MM.1S (cell line): ENCODE measurements around the gene ZFHX3.

Experiments used
- DNase-seq: peaks from one replicate; pipeline ENCODE4 v3.0.0-alpha.2; 2015
- H2AFZ ChIP-seq: fragments of 300-600 bp; sonication (generic); 2 replicates; pipeline ENCODE4 v1.6.0; 2016; ENCODE audit warnings: antibody characterized with exemption, low read length
- H3F3A ChIP-seq: fragments of 300-600 bp; sonication (generic); 2 replicates; pipeline ENCODE4 v1.6.1; 2016; ENCODE audit warnings: mild to moderate bottlenecking, antibody characterized with exemption, low read length, moderate library complexity, mixed read lengths; ENCODE audit not compliant: insufficient read depth
- H3K27ac ChIP-seq: fragments of 300-600 bp; sonication (generic); 2 replicates; pipeline ENCODE4 v1.5.1; 2016; ENCODE audit warnings: mild to moderate bottlenecking, low read length
- H3K27me3 ChIP-seq: fragments of 300-600 bp; sonication (generic); replicated peaks from 2 replicates; pipeline ENCODE4 v1.6.0; 2016; ENCODE audit warnings: low read length; ENCODE audit not compliant: insufficient read depth
- H3K36me3 ChIP-seq: fragments of 300-600 bp; sonication (generic); replicated peaks from 2 replicates; pipeline ENCODE4 v1.6.1; 2016; ENCODE audit warnings: mild to moderate bottlenecking, low read length, mixed read lengths; ENCODE audit not compliant: insufficient read depth
- H3K4me1 ChIP-seq: fragments of 300-600 bp; sonication (generic); 2 replicates; pipeline ENCODE4 v1.6.1; 2016; ENCODE audit warnings: low read length, mixed read lengths
- H3K4me2 ChIP-seq: fragments of 300-600 bp; sonication (generic); 2 replicates; pipeline ENCODE4 v1.6.0; 2016; ENCODE audit warnings: low read depth, low read length
- H3K4me3 ChIP-seq: fragments of 300-600 bp; sonication (generic); 2 replicates; pipeline ENCODE4 v1.5.1; 2016; ENCODE audit warnings: low read length, mixed read lengths
- H3K79me2 ChIP-seq: fragments of 300-600 bp; sonication (generic); 2 replicates; pipeline ENCODE4 v1.6.1; 2016; ENCODE audit warnings: mixed run types, low read length, mixed read lengths
- H3K9ac ChIP-seq: fragments of 300-600 bp; sonication (generic); 2 replicates; pipeline ENCODE4 v1.6.1; 2016; ENCODE audit warnings: low read length, mixed read lengths
- H3K9me2 ChIP-seq: fragments of 300-600 bp; sonication (generic); replicated peaks from 2 replicates; pipeline ENCODE4 v1.6.1; 2016; ENCODE audit warnings: mild to moderate bottlenecking, low read length, mixed read lengths; ENCODE audit not compliant: insufficient read depth
- H3K9me3 ChIP-seq: fragments of 300-600 bp; sonication (generic); replicated peaks from 2 replicates; pipeline ENCODE4 v1.6.1; 2016; ENCODE audit warnings: mild to moderate bottlenecking, low read length, mixed read lengths; ENCODE audit not compliant: insufficient read depth
- H4K20me1 ChIP-seq: fragments of 300-600 bp; sonication (generic); 2 replicates; pipeline ENCODE4 v1.6.1; 2016; ENCODE audit warnings: mild to moderate bottlenecking, low read length, moderate library complexity, mixed read lengths; ENCODE audit not compliant: insufficient read depth
- CTCF ChIP-seq: fragments of 300-600 bp; sonication (generic); IDR thresholded peaks from 2 replicates; pipeline ENCODE4 v1.5.1; 2016; ENCODE audit warnings: antibody characterized with exemption, low read length, mixed read lengths
- EZH2 ChIP-seq: fragments of 300-600 bp; sonication (generic); optimal IDR thresholded peaks from 2 replicates; pipeline ENCODE3; 2017; ENCODE audit warnings: low read depth, mild to moderate bottlenecking, antibody characterized with exemption, low read length, mixed read lengths
- EZH2phosphoT487 ChIP-seq: fragments of 300-600 bp; sonication (generic); IDR thresholded peaks from 2 replicates; pipeline ENCODE4 v1.6.1; 2018; ENCODE audit warnings: antibody characterized with exemption, low read length

Gene ZFHX3

DNA sequence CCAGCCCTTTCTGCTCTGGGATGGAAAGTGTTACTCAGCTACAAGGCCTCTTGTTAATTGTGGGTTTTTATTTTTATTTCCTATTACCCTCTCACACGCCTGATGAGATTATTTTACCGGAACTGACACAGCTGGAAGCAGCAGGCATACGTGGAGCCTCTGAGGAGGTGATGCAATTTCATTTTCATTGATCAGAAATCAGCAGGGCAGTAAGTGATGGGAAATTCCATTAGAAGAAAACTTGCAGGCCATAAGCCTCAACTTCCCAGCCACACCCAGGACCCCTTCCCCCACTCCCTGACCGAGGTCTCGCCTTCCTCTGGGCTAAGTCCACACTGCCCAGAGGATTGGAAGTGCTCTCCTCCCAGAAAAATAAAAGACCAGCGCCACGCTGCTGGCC lies 69.7 kb downstream of the ZFHX3 start:
- H3K79me2 ChIP-seq = no peaks in the 10 kb centered on the region
- H3F3A ChIP-seq = no peaks in the 10 kb centered on the region
- H3K4me2 ChIP-seq = no peak overlapping the region
- H2AFZ ChIP-seq = no peak overlapping the region
- no peaks in the 10 kb centered on the region for H3K9me3 ChIP-seq
- no peak overlapping the region for H3K27ac ChIP-seq
- H3K36me3 ChIP-seq = no peaks in the 10 kb centered on the region
- H3K9ac ChIP-seq = no peak overlapping the region
- H3K27me3 ChIP-seq = no peaks in the 10 kb centered on the region
- H3K4me1 ChIP-seq = no peaks in the 10 kb centered on the region
- H4K20me1 ChIP-seq = no peaks in the 10 kb centered on the region
- no peak for DNase-seq
- no peaks in the 10 kb centered on the region for H3K9me2 ChIP-seq
- H3K4me3 ChIP-seq = no peak overlapping the region
- TF ChIP-seq EZH2phosphoT487 (no peak), CTCF (no peak), EZH2 (no peak)

DNA sequence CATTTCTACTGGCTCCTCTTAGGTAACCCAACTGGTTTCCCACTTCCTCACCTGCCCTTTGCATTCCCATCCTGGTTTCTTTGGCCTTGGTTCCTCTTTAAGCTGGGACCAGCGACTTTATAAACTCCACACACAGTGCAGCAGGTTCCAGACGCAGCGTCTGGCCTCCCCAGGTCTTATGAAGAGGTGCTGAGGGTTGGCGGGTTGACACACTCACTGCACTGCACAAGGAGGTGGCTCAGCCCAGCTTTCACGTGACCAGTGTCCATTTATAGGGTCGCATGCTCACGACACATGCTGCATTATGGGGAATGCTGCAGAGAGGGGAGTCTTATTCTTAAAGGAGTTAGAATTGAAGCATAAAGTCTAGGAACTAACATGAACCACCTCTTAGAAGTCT lies 70.8 kb downstream of the ZFHX3 start:
- Histone ChIP-seq H2AFZ (no peak overlapping the region), H3K9me2 (no peaks in the 10 kb centered on the region), H3K9me3 (no peaks in the 10 kb centered on the region), H3K4me2 (no peak overlapping the region), H3K27ac (no peak overlapping the region), H3K36me3 (no peaks in the 10 kb centered on the region), H4K20me1 (no peaks in the 10 kb centered on the region), H3K9ac (no peak overlapping the region), H3F3A (no peaks in the 10 kb centered on the region), H3K4me1 (no peaks in the 10 kb centered on the region), H3K4me3 (no peak overlapping the region), H3K27me3 (no peaks in the 10 kb centered on the region), H3K79me2 (no peaks in the 10 kb centered on the region)
- TF ChIP-seq CTCF (no peak), EZH2 (no peak), EZH2phosphoT487 (no peak)
- no peak for DNase-seq

GRCh38 chr16:72976438-72977064 lies 71.4 kb downstream of the ZFHX3 start:
- H3K79me2 ChIP-seq = no peaks in the 10 kb centered on the region

More at GRCh38 chr16:72976438-72977064, 71.4 kb downstream of the ZFHX3 start:
- H3F3A ChIP-seq = no peaks in the 10 kb centered on the region
- H4K20me1 ChIP-seq = no peaks in the 10 kb centered on the region
- no peaks in the 10 kb centered on the region for H3K36me3 ChIP-seq
- no peak overlapping the region for H3K4me3 ChIP-seq
- no peaks in the 10 kb centered on the region for H3K4me1 ChIP-seq
- no peak overlapping the region for H3K9ac ChIP-seq
- H2AFZ ChIP-seq = no peak overlapping the region
- DNase-seq = no peak
- H3K27ac ChIP-seq = no peak overlapping the region
- TF ChIP-seq CTCF (no peak), EZH2phosphoT487 (no peak), EZH2 (no peak)
- no peak overlapping the region for H3K4me2 ChIP-seq
- H3K9me3 ChIP-seq = no peaks in the 10 kb centered on the region
- no peaks in the 10 kb centered on the region for H3K27me3 ChIP-seq
- no peaks in the 10 kb centered on the region for H3K9me2 ChIP-seq
